Muscle layer of colon (tissue), 2 donors: Measurements from ENCODE around the gene LYAR.
"Not testable (repeated sequence)": the region's sequence is repeated elsewhere in the genome, so short reads cannot be mapped to it uniquely, and the experiment has no call there.

Source experiments
- H3K27ac ChIP-seq: one replicate; pipeline ENCODE4 v1.7.0; 2013; ENCODE audit warnings: low read depth, mild to moderate bottlenecking, low read length, moderate library complexity
- H3K27me3 ChIP-seq, 2 donors: one replicate each; pipeline ENCODE4 v1.7.0; 2013; ENCODE audit warnings: low read length in 2 of 2, mild to moderate bottlenecking in 2 of 2; ENCODE audit not compliant: insufficient read depth in 2 of 2, control insufficient read depth in 1 of 2
- H3K36me3 ChIP-seq: one replicate; pipeline ENCODE4 v1.7.0; 2013; ENCODE audit warnings: mild to moderate bottlenecking, low read length; ENCODE audit not compliant: insufficient read depth
- H3K4me1 ChIP-seq: one replicate; pipeline ENCODE4 v1.7.0; 2013; ENCODE audit warnings: mild to moderate bottlenecking, low read length; ENCODE audit not compliant: insufficient read depth
- H3K4me3 ChIP-seq, 2 donors: one replicate each; pipeline ENCODE4 v1.7.0; 2013; ENCODE audit warnings: low read length in 2 of 2, low read depth in 1 of 2, mild to moderate bottlenecking in 1 of 2, moderate library complexity in 1 of 2
- H3K9ac ChIP-seq: one replicate; pipeline ENCODE4 v1.7.0; 2013; ENCODE audit warnings: low read length
- H3K9me3 ChIP-seq: one replicate; pipeline ENCODE4 v1.7.0; 2013; ENCODE audit warnings: mild to moderate bottlenecking, low read length
- donor health status: abdominal sarcoma.
- donor health status: Adenocarcinoma of cecum.

Gene LYAR

GRCh38 chr4:4259484-4260100 is 30.4 kb downstream of the LYAR start:
- H3K4me1 ChIP-seq: no peaks in the 10 kb centered on the region
- no peak overlapping the region for H3K27ac ChIP-seq
- no peaks in the 10 kb centered on the region for H3K9me3 ChIP-seq
- H3K9ac ChIP-seq: no peak overlapping the region
- H3K27me3 ChIP-seq: no peaks in the 10 kb centered on the region
- no peak overlapping the region for H3K4me3 ChIP-seq
- no peaks in the 10 kb centered on the region for H3K36me3 ChIP-seq

- not testable (repeated sequence) for H3K27me3 ChIP-seq, H3K9ac ChIP-seq, H3K27ac ChIP-seq, H3K4me3 ChIP-seq, H3K36me3 ChIP-seq, H3K4me1 ChIP-seq, H3K9me3 ChIP-seq
Observed at GRCh38 chr4:4257705-4258104, 32.2 kb downstream of the LYAR start.

- Histone ChIP-seq H3K4me1 (no peaks in the 10 kb centered on the region), H3K27ac (no peak overlapping the region), H3K27me3 (no peaks in the 10 kb centered on the region), H3K4me3 (no peak overlapping the region), H3K9ac (no peak overlapping the region), H3K9me3 (no peaks in the 10 kb centered on the region), H3K36me3 (no peaks in the 10 kb centered on the region)
Observed at GRCh38 chr4:4256799-4257198, 33.2 kb downstream of the LYAR start.

- Histone ChIP-seq H3K9ac (no peak overlapping the region), H3K36me3 (no peaks in the 10 kb centered on the region), H3K27me3 (no peaks in the 10 kb centered on the region), H3K4me1 (no peaks in the 10 kb centered on the region), H3K4me3 (no peak overlapping the region), H3K27ac (no peak overlapping the region), H3K9me3 (no peaks in the 10 kb centered on the region)
Observed at GRCh38 chr4:4254666-4255065, 35.3 kb downstream of the LYAR start.

GRCh38 chr4:4254199-4254598 is 35.8 kb downstream of the LYAR start:
- Histone ChIP-seq H3K4me1 (peaks cover under 1% of the 10 kb centered on the region), H3K4me3 (no peak overlapping the region), H3K27me3 (no peaks in the 10 kb centered on the region), H3K27ac (no peak overlapping the region), H3K9ac (no peak overlapping the region), H3K36me3 (no peaks in the 10 kb centered on the region), H3K9me3 (no peaks in the 10 kb centered on the region)

- H3K27me3 ChIP-seq: no peaks in the 10 kb centered on the region
- H3K4me3 ChIP-seq: no peak overlapping the region
- peaks cover 6% of the 10 kb centered on the region for H3K36me3 ChIP-seq
- H3K4me1 ChIP-seq: peaks cover 20% of the 10 kb centered on the region
- no peaks in the 10 kb centered on the region for H3K9me3 ChIP-seq
- H3K27ac ChIP-seq: no peak overlapping the region
- H3K9ac ChIP-seq: no peak overlapping the region
Observed at GRCh38 chr4:4249866-4250265, 40.1 kb downstream of the LYAR start.

- peak overlapping the region; percentile 1 for H3K27ac ChIP-seq
- not testable (repeated sequence) for H3K9ac ChIP-seq
Observed at GRCh38 chr4:4249342-4249741, 40.6 kb downstream of the LYAR start.

GRCh38 chr4:4248885-4249203 is 41.1 kb downstream of the LYAR start:
- Histone ChIP-seq H3K27ac (peak overlapping the region; percentile 87), H3K4me1 (peaks cover 20% of the 10 kb centered on the region), H3K9ac (peak overlapping the region; percentile 97), H3K9me3 (no peaks in the 10 kb centered on the region), H3K36me3 (peaks cover 16% of the 10 kb centered on the region), H3K4me3 (peak overlapping the region; percentile 95 to 98), H3K27me3 (no peaks in the 10 kb centered on the region)

More at GRCh38 chr4:4249342-4249741, 40.6 kb downstream of the LYAR start:
- H3K4me3 ChIP-seq, H3K9me3 ChIP-seq, H3K27me3 ChIP-seq: not testable (repeated sequence)
- H3K36me3 ChIP-seq: peaks cover 11% of the 10 kb centered on the region
- peaks cover 20% of the 10 kb centered on the region for H3K4me1 ChIP-seq

- peak within 1 kb of the TSS; percentile 95 to 98 for H3K4me3 ChIP-seq
- H3K36me3 ChIP-seq: peaks cover 22% of the 10 kb centered on the region
- H3K4me1 ChIP-seq: peaks cover 20% of the 10 kb centered on the region
- no peaks in the 10 kb centered on the region for H3K27me3 ChIP-seq
- peak within 1 kb of the TSS; percentile 97 for H3K9ac ChIP-seq
- peak within 1 kb of the TSS; percentile 87 for H3K27ac ChIP-seq
- no peaks in the 10 kb centered on the region for H3K9me3 ChIP-seq
Observed at GRCh38 chr4:4248029-4248884, 41.7 kb downstream of the LYAR start, which contains the start of gene TMEM128. Gene TMEM128 (minus strand): TSS chr4:4248223. CDS start chr4:4248202, 21 bp downstream.

GRCh38 chr4:4247696-4248028 is 42.3 kb downstream of the LYAR start:
- Histone ChIP-seq H3K4me3 (peak overlapping the region; percentile 95 to 98), H3K36me3 (peaks cover 23% of the 10 kb centered on the region), H3K27ac (peak overlapping the region; percentile 87), H3K4me1 (peaks cover 20% of the 10 kb centered on the region), H3K9me3 (no peaks in the 10 kb centered on the region), H3K27me3 (no peaks in the 10 kb centered on the region), H3K9ac (peak overlapping the region; percentile 97)

- no peak overlapping the region for H3K27ac ChIP-seq
- H3K36me3 ChIP-seq: peaks cover 38% of the 10 kb centered on the region
- no peak overlapping the region for H3K9ac ChIP-seq
- no peaks in the 10 kb centered on the region for H3K27me3 ChIP-seq
- no peak overlapping the region for H3K4me3 ChIP-seq
- peaks cover 20% of the 10 kb centered on the region for H3K4me1 ChIP-seq
- H3K9me3 ChIP-seq: no peaks in the 10 kb centered on the region
Observed at GRCh38 chr4:4245172-4245571, 44.8 kb downstream of the LYAR start.

- not testable (repeated sequence) for H3K9me3 ChIP-seq, H3K27ac ChIP-seq, H3K27me3 ChIP-seq, H3K9ac ChIP-seq, H3K4me3 ChIP-seq, H3K4me1 ChIP-seq
- peaks cover 42% of the 10 kb centered on the region for H3K36me3 ChIP-seq
Observed at GRCh38 chr4:4239551-4239950, 50.4 kb downstream of the LYAR start.
